GM12892 (cell line): ENCODE data around the gene CAMKK1.

Experiments used
- POLR2A ChIP-seq: IDR thresholded peaks from 2 replicates; pipeline ENCODE4 v1.6.1; 2011; ENCODE audit warnings: low read depth, low read length, control low read depth
- POLR2AphosphoS5 ChIP-seq: IDR thresholded peaks from 2 replicates; pipeline ENCODE4 v1.6.1; 2011; ENCODE audit warnings: low read depth, low read length, control low read depth
- TAF1 ChIP-seq: IDR thresholded peaks from 2 replicates; pipeline ENCODE4 v1.6.1; 2011; ENCODE audit warnings: low read depth, mild to moderate bottlenecking, control low read depth, low read length, borderline replicate concordance

DNA sequence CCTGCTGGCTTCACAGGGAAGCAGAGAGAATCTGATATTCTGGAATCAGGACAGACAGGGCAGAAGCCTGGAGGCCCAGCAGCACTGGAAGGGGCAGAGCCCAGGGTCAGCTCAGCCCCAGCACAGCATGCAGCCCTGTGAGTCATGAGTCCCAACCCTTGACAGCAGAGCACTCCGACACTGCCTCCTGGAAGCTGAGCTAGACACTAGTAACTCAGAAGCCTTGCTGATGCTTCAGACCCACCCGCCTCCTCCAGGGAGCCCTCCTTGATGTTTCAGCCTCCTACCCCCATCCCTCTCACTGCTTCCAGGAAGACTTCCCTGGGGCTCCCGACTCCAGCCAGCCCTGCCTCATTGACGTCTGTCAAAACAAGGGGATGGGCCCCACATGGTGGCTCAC lies 6.9 kb downstream of the CAMKK1 start:
- no peak for TF ChIP-seq POLR2AphosphoS5
- TF ChIP-seq POLR2A: no peak
- no peak for TF ChIP-seq TAF1
